C4-2B (cell line): Measurements from ENCODE around the gene AFF1.

Experiments
- CTCF ChIP-seq: fragments of 450-650 bp; conservative IDR thresholded peaks from 2 replicates; pipeline ENCODE4 v1.5.1; 2017; ENCODE audit warnings: mild to moderate bottlenecking
- ZFX ChIP-seq: fragments of 450-650 bp; IDR thresholded peaks from 2 replicates; pipeline ENCODE4 v1.6.1; 2017

DNA sequence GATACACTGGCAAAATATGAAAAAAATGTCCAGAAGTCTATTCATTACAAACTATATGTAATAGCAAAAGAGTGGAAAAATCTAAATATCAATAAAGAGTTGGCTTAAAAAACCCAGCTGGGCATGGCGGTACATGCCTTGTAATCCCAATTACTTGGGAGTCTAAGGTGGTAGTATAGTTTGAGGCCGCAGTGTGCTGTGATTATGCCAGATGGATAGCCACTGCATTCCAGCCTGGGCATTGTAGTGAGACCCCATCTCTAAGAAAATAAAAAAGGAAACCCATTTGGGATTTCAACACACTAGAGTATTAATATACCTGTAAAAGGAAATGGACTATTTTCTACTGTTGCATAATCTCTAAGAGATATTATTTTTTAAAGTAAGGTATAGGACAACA is 45.4 kb downstream of the AFF1 start:
- TF ChIP-seq CTCF: no peak
- no peak for TF ChIP-seq ZFX
